T-helper 9 cell (primary cell): Measurements from ENCODE around the gene TYW1B.
"Not testable (repeated sequence)": the region's sequence is repeated elsewhere in the genome, so short reads cannot be mapped to it uniquely, and the experiment has no call there.

Source experiments
- DNase-seq: peaks from one replicate; pipeline ENCODE4 v3.0.0-alpha.2; 2020

Gene TYW1B

GRCh38 chr7:72751378-72751777 lies 76.6 kb downstream of the TYW1B start:
- DNase-seq, result no peak

GRCh38 chr7:72748649-72749048 lies 79.4 kb downstream of the TYW1B start:
- not testable (repeated sequence) for DNase-seq

GRCh38 chr7:72744244-72744926 lies 83.6 kb downstream of the TYW1B start:
- not testable (repeated sequence) for DNase-seq

DNA sequence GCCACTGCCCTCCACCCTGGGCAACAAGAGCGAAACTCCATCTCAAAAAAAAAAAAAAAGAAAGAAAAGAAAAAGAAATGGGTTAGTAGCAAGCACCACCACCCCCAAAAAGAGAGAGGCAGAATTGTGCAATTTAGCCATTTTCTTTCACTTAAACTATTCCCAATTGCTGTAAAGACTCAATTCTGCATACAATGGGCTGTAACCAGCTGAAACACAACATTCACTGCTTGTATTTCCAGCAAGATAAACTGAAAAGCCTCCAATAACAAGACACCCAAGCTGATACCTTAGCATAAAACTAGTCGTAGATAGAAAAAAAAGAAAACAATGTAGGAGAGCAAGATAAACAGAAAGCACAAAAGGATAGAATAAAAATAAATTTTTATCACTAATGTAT lies 84.2 kb downstream of the TYW1B start:
- DNase-seq, result not testable (repeated sequence)

- DNase-seq, result not testable (repeated sequence)
Observed at GRCh38 chr7:72739716-72740115, 88.3 kb downstream of the TYW1B start.

- DNase-seq, result not testable (repeated sequence)
Observed at GRCh38 chr7:72735855-72736254, 92.1 kb downstream of the TYW1B start.

GRCh38 chr7:72730815-72731214 lies 97.2 kb downstream of the TYW1B start:
- not testable (repeated sequence) for DNase-seq

DNA sequence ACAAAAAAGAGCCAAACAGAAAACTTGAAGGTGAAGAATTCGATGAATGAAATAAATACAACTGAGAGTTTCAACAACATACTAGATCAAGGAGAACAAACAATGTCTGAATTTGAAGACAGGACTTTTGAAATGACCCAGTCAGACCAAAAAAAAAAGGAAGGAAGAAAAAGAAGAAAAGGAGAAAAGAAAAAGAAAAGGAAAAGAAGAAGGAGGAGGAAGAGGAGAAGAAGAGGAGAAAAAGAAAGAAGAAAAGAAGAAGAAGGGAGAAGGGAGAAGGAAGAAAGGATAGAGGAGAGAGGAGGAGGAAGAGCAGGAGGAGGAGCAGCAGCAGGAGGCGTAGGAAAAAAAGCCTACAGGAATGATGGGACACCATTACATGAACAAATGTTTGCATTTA lies 97.6 kb downstream of the TYW1B start:
- DNase-seq, result not testable (repeated sequence)

GRCh38 chr7:72729130-72729529 lies 98.9 kb downstream of the TYW1B start:
- not testable (repeated sequence) for DNase-seq

- not testable (repeated sequence) for DNase-seq
Observed at GRCh38 chr7:72722694-72723093, 105.3 kb downstream of the TYW1B start.

DNA sequence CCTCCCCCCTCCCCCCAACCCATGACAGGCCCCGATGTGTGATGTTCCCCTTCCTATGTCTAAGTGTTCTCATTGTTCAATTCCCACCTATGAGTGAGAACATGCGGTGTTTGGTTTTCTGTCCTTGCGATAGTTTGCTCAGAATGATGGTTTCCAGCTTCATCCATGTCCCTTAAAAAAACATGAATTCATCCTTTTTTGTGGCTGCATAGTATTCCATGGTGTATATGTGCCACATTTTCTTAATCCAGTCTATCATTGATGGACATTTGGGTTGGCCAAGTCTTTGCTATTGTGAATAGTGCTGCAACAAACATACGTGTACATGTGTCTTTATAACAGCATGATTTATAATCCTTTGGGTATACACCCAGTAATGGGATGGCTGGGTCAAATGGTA lies 107.1 kb downstream of the TYW1B start:
- not testable (repeated sequence) for DNase-seq

DNA sequence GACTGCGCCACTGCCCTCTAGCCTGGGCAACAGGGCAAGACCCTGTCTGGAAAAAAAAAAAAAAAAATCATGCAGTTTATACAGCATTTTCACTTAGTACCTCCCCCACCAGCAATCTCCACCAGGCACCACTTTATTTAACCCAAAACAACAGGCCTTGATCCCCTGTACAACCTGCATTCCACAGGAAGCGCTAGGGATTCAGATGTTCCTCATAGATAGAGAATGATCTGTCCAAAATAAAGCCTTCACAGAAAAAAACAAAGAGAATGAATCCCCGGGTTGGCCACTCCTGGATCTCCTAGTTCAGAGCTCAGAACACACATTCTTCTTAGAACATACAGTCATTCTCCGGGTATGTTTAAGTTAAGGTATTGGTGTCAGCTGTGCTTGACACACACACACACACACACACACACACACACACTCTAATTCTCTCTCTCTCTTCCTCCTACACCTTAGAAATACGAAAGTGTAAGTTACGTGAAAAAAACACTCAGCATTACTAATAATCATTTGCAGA lies 110.7 kb downstream of the TYW1B start:
- not testable (repeated sequence) for DNase-seq

DNA sequence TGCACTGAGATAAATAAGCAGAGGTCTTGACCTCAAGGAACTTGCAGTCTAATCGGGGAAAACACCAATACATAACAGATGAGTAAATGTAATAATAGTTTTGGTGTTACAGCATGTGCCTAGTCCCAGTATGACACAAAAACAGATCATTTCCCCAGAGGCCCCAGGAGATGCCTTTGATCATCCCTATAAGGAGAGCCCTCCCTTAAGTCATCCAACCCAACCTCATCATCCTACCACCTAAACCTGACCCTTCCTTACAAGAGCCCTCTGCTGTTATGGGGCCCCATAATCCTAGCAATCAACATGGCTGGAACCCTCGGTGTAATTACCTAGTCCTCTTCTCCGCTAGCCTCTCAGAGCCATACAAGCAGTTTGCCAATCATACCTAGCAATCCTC lies 116.1 kb downstream of the TYW1B start:
- DNase-seq, result not testable (repeated sequence)

GRCh38 chr7:72710983-72711382 lies 117.0 kb downstream of the TYW1B start:
- no peak for DNase-seq

- DNase-seq, result no peak
Observed at GRCh38 chr7:72709909-72710308, 118.1 kb downstream of the TYW1B start.

DNA sequence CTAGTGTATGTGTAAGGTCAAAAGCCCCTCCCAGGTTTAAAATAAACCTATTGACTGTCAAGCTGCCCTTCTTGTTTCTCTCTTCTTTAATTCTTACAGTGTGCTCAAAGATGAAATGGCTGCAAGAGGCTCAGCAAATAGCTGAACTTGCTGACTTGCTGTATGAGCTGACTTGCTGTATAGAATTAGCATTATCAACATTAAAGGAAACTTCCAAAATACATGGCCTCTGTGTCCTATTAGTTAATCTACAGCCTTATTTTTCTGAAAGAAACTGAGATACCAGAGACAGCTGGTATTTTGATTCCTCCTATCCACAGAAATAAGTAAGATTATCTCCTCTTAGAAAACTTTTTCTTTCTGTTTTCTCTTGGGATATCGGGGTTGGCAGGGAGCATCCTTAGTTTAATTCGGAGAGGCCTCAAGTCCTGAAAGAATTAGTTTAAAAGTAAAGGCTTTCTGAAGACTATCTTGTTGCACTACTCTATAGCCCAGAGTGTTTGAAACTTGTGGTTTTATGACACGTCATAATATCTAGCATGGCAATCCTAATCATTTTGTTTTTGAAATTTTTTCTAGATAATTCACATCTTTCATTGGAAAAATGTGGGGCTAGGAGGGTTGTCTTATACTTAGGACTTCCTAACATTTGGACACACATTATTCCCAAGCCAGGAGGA lies 119.5 kb downstream of the TYW1B start:
- not testable (repeated sequence) for DNase-seq

DNA sequence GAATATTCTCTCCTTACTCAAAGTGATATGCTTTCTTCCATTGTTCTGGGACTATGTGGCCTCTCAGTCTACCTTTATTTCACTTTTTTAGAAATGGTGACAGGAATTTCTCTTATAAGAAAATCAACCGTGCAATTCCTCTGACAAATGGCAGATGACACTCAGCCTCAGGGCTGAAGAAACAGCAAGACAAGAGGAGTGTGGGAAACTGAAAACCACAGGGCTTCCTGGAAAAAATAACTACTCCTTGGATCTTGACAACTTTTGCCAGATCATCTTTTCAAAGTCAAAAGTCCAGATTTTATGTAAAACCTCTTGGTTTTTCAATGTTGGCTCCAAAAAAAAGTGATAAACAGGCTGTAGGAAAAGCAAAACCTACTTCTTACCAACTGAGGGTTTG lies 121.5 kb downstream of the TYW1B start:
- DNase-seq, result no peak

GRCh38 chr7:72705693-72706092 lies 122.3 kb downstream of the TYW1B start:
- not testable (repeated sequence) for DNase-seq

GRCh38 chr7:72704894-72705293 lies 123.1 kb downstream of the TYW1B start:
- no peak for DNase-seq

DNA sequence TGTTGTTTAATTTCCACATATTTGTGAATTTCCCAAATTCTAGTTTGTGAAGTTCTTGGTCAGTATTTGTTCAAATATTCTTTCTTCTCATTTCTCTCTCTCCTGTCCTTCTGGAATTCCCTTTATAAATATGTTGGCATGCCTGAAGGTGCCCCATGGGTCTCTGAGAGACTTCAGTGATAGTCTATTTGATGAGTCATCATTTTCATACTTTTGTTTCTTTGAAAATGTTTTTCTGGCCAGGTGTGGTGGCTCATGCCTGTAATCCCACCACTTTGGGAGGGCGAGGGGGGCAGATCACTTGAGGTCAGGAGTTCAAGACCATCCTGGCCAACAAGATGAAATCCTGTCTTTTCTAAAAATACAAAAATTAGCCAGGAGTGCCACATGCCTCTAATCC lies 127.5 kb downstream of the TYW1B start:
- not testable (repeated sequence) for DNase-seq

DNA sequence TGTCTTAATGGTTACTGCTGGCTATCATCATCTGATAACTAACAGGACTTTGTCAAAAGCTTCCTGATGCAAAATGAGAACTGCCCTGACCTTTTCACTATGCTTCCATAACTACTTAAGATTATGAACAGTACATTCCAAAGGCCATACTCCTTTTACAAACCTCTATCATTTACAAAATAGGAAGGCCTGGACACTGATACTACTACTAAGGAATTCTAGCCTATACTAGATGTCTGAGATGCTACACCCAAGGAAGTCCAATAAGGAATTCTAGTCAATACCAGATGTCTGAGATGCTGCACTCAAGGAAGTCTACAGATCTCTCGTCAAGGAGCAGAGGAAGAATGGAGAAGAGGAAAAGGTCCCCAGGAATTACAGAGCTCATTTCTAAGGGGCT lies 130.9 kb downstream of the TYW1B start:
- not testable (repeated sequence) for DNase-seq

DNA sequence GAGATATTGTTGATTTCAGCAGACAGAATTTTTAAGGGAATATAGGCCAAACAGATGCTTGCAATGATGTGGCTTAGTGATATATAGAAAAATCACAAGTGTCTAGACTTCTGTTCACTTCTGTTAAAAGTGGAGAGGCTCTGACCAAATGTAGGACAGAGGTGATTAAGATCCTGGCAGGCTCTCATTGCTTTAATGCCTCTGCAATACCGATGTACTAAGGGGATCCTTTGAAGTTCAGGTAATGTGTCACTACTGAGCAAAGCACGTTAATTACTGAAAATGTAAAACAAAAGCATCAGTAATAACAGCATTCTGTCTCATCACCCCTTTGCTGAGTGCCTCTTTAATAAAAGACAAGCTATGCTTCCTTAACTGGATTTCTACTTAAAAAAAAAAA lies 131.4 kb downstream of the TYW1B start:
- DNase-seq, result not testable (repeated sequence)

- not testable (repeated sequence) for DNase-seq
Observed at GRCh38 chr7:72695482-72695881, 132.5 kb downstream of the TYW1B start.

- DNase-seq, result not testable (repeated sequence)
Observed at GRCh38 chr7:72691442-72691841, 136.6 kb downstream of the TYW1B start.
